IPS DF 19.7 (cell line): ENCODE data around the gene NRXN2.

Experiments used
- DNase-seq: peaks from one replicate; pipeline ENCODE4 v3.0.0-alpha.2; 2013; ENCODE audit warnings: low read depth, low spot score

Gene NRXN2

DNA sequence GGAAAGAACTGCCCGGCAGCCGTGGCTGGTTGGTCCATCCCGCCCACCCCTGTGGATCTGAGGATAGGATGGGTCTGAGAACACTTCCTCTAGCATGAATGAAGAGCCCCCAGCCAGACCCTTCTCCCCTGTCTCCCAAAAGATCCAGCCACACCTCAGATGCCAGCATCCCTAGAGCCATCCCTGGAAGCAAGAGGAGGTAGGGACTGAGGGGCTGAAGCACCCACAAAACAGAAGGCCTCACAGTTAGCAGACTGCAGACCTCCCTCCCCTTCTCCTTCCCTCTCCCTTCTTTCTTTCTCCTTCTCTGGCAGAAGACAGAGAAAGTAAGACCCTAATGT is 1.7 kb downstream of the NRXN2 start:
- no peak for DNase-seq

GRCh38 chr11:64720640-64721358 is 2.2 kb downstream of the NRXN2 start:
- DNase-seq = no peak

DNA sequence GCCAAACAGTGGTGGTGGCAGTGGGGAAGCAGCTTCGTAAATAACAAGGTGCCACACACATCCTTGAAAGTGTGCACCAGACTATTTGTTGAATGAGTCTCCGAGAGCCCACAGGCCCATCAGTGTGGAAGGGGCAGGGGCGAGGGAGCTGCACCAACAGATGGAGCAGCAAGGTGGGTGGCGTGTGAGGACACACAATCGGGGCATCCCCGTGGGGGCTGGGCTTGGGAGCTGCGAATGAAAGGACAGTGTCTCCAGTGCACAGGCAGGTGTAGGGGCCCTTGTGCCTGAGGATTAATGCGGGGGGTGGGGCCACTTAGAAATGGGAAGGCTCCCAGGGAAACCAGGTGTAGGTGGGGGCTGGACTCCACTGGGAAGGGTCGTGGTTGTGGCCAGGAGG is 2.8 kb downstream of the NRXN2 start:
- no peak for DNase-seq

DNA sequence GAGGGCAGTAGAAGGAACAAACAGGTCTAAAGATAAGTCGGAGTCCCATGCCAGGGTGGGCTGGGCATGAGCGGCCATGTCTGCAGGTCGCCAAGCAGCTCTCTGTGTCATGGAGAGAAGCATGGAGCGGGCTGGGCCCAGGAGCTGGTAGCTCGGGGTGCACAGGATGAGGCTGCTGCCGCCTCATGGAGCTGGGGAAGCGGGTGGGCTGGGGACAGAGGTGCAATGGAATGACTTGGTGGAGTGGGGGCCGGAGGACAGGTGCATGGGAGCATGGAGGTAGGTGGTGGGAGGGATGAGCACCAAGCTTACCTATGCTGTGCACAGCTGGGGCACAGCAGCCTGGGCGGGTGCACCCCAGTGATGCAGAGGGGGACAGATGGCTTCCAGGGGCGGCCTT is 3.6 kb downstream of the NRXN2 start:
- no peak for DNase-seq

- DNase-seq = no peak
Measured at GRCh38 chr11:64718780-64719124, 4.2 kb downstream of the NRXN2 start.

GRCh38 chr11:64718084-64718779 is 4.8 kb downstream of the NRXN2 start:
- DNase-seq = no peak

DNA sequence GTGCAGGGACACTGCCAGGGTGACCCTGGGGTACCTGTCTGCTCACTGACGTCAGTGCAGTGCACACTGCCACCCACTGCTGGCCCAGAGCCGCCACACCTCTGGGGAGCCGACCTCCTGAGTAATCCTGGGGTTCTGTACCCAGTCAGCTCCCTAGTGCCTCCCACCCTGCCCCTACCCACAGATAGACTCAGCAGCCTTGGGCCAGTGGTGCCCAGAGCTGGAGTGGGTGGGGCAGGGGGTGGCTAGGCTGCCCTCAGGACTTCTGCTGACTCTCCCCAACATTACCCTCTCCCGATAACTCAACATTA is 5.8 kb downstream of the NRXN2 start:
- no peak for DNase-seq

GRCh38 chr11:64716473-64717267 is 6.3 kb downstream of the NRXN2 start:
- no peak for DNase-seq

- no peak for DNase-seq
Measured at GRCh38 chr11:64715756-64716472, 7.1 kb downstream of the NRXN2 start.

DNA sequence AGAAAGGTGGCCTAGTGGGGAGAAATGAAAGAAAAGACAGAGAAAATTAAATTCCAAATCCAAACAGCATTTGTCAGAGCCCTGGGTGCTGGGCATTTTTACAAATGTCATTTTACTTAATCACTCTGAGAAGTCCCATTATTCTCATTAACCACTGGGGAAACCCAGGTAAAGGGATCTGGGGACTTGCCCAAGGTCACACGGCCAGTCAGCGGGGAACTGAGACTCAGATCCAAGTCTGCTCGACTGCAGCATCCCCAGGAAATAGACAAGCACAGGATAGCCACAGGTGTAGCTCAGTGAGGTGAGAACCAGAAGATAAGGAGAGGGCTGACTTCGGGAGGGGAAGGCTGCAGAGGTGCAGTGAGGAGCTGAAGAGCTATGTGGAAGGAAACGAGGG is 7.9 kb downstream of the NRXN2 start:
- DNase-seq = no peak

DNA sequence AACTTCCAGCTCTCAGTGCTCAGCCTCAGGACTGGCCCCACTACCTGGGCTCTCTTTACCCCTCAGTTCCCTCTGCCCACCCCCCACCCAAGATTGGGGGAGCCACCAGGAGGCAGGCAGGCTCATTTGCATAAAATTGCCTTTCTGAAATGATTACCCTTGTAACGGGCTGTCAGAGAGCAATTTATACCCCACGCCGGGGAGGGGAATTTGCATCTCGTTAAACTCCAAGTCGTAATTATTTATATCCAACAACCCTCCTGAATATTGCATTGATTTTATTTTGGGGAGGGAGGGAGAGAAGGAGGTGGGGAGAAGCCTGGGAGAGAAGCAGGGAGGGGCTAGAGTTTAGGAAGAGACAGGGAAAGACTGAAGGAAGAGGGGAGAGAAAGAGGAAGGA is 8.3 kb downstream of the NRXN2 start:
- no peak for DNase-seq

- no peak for DNase-seq
Measured at GRCh38 chr11:64713781-64714363, 9.1 kb downstream of the NRXN2 start.

GRCh38 chr11:64713016-64713707 is 9.8 kb downstream of the NRXN2 start:
- DNase-seq = no peak

DNA sequence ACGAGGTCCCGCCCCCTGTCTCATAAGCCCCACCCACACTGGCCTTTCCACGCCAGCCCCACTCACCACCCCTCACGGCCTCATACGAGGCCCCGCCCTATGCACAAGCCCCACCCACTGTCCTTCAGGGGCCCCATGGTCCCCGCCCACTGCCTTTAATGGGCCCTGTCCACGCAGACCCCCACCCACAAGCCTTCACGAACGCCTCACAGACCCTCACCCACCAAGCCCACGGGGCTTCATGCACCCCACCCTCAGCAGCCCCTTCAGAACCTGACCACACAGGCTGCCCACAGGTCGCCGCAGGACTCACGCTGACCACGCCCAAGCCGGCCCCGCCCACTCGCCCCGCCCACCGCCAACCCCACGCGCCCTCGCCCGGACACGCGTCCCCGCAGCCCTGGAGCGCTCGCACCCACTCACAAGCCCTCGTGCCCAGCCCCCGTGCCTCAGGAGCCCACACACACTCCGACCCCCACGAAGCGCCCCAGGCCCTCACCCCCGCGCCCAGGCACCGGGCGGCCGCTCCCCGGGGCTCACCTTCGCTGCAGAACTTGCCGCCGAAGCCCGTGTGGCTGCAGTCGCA is 10.5 kb downstream of the NRXN2 start:
- DNase-seq = no peak

DNA sequence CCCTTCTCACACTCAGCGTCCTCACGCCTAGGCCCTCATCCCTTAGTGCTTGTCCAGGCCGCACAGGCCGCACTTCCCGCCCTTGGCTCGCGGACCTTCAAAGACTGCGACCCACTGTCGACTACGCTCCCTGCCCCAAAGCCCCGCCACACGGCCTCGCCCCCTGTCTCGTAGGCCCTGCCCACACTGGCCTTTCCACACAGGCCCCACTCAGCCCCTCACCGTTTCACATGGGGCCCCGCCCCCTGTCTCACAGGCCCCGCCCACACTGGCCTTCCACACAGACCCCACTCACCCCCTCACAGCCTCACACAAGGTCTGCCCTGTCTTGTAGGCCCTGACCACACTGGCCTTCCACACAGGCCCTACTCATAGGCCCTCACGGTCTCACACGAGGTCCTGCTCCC is 11.0 kb downstream of the NRXN2 start:
- DNase-seq = no peak

DNA sequence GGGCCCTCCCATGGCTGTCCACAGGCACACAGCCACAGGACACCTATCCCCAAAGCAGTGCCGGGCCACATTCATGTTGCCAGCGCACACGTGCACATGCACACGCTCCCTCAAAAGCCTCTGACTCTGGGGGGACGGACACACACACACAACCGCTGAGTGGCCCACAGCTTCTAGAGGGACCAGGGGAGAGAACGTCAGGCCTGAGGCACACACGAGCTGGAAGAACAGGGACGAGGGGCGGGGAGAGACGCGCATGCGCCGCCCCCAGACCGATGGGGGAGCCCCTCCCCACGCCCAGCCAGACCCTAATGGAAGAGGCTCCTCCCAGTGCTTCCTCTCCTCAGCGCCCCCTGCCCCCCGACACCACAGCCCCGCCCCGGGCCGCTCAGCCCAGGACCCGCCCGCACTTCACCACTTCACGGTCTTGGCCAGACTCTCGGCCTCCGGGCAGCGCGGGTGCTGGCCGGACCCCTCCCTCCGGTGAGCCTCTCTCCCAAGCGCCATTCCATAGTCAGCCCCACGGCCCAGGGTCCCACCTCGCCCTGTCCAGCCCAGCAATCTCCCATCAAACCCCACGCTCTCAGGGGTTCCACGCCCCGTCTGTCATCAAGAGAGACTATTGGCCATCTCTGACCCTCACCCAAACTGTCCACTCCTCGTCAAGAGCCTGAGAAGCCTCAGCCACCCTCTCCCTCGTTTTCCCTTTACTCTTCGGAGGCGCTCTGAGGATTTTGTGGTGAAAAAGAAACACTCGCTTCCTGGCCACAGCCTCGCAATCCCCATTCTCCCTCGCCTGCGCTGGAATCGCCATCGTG is 11.7 kb downstream of the NRXN2 start:
- no peak for DNase-seq

GRCh38 chr11:64710418-64711137 is 12.4 kb downstream of the NRXN2 start:
- no peak for DNase-seq

GRCh38 chr11:64705501-64705900 is 17.5 kb downstream of the NRXN2 start:
- no peak for DNase-seq

GRCh38 chr11:64703048-64703447 is 19.9 kb downstream of the NRXN2 start:
- no peak for DNase-seq
